Thyroid gland (tissue), 4 donors: ENCODE data around the gene ALPK1. TPM values are rescaled to one million over a fixed set of nuclear protein-coding genes. Genes with fewer than 3 reads are reported as not detected.

ENCODE experiments used
- DNase-seq, 2 donors: peaks; one replicate each; pipeline ENCODE4 v3.0.0-alpha.2; 2019
- H3K27ac ChIP-seq, 3 donors: fragments of 200-600 bp; sonication (generic); 1 replicate in 2 of 3; 2 replicates in 1 of 3; pipeline ENCODE4 v1.5.1; 2016 to 2019; ENCODE audit warnings: mild to moderate bottlenecking in 1 of 3, moderate library complexity in 1 of 3
- H3K27me3 ChIP-seq: fragments of 200-600 bp; sonication (generic); one replicate; pipeline ENCODE4 v1.5.1; 2019
- H3K36me3 ChIP-seq, 2 donors: fragments of 200-600 bp; sonication (generic); one replicate each; pipeline ENCODE4 v1.5.1; 2016 to 2019
- H3K4me1 ChIP-seq, 2 donors: fragments of 200-600 bp; sonication (generic); one replicate each; pipeline ENCODE4 v1.5.1; 2017 to 2019
- H3K4me3 ChIP-seq, 3 donors: fragments of 200-600 bp; sonication (generic); replicated peaks in 1 of 3; 1 replicate in 2 of 3; 2 replicates in 1 of 3; pipeline ENCODE4 v1.5.1; 2016; ENCODE audit warnings: mild to moderate bottlenecking in 1 of 3
- H3K9me3 ChIP-seq: fragments of 200-600 bp; sonication (generic); one replicate; pipeline ENCODE4 v1.5.1; 2017
- CTCF ChIP-seq, 6 experiments: fragments of 200-600 bp in 3 of 6; fragments of 450-650 bp in 3 of 6; sonication (generic) in 3 of 6; IDR thresholded peaks; one replicate each; pipeline ENCODE4 v1.5.1; 2016 to 2019; ENCODE audit warnings: antibody characterized with exemption in 6 of 6, mild to moderate bottlenecking in 2 of 6, inconsistent platforms in 1 of 6, moderate library complexity in 1 of 6
- POLR2A ChIP-seq, 2 donors: fragments of 450-650 bp; IDR thresholded peaks; one replicate each; pipeline ENCODE4 v1.6.1; 2017; ENCODE audit warnings: antibody characterized with exemption in 2 of 2, mild to moderate bottlenecking in 2 of 2, moderate library complexity in 1 of 2
- whole genome bisulfite sequencing, 2 donors: methylation state at CpG; one replicate each; pipeline ENCODE4 v1.1.5; 2017; 5-methylcytosine and 5-hydroxymethylcytosine counted together
- intact Hi-C: fragments of 100-400 bp; cut with DNase I; formaldehyde crosslinking; loops from one replicate; pipeline ENCODE4 v1.15.1; 2023
- total RNA-seq, 4 donors: library from RNA; depleted of rRNA; stranded (reverse); fragments of >200 nt; gene quantifications; one replicate each; pipeline ENCODE4 v1.2.3, GENCODE V29; 2016

ALPK1 gene
- 10 to 100 TPM; 27.9 to 46.2 (median 32.7) TPM for total RNA-seq

GRCh38 chr4:112296949-112297880 is at the start of gene ALPK1:
TSS of gene ALPK1 (plus strand) at chr4:112297369.
- Histone ChIP-seq H3K9me3 (no peaks in the 10 kb centered on the region), H3K36me3 (no peaks in the 10 kb centered on the region), H3K4me1 (peaks cover 0 to 26% of the 10 kb centered on the region in 2 donors), H3K4me3 (peak within 1 kb of the TSS in 2 of 3 donors; percentile 20 to 44), H3K27ac (peak within 1 kb of the TSS; percentile 60 to 83 (median 72)), H3K27me3 (no peaks in the 10 kb centered on the region)
- WGBS, 2 donors, result 5 to 8% methylated on average over 4 of the region's 4 CpGs
- DNase-seq, result no peak
- intact Hi-C loops, result no loop called here
- TF ChIP-seq CTCF (IDR thresholded peaks at IDR 0.05) (no peak), POLR2A (IDR thresholded peaks at IDR 0.05) (peak in 1 of 2 donors; percentile 49)

- Histone ChIP-seq H3K36me3 (no peaks in the 10 kb centered on the region), H3K4me3 (no peak overlapping the region), H3K27ac (no peak overlapping the region), H3K27me3 (no peaks in the 10 kb centered on the region), H3K4me1 (no peaks in the 10 kb centered on the region), H3K9me3 (no peaks in the 10 kb centered on the region)
- WGBS, 2 donors, result 94% methylated on average over 3 of the region's 3 CpGs
- TF ChIP-seq CTCF (IDR thresholded peaks at IDR 0.05), result no peak
- TF ChIP-seq POLR2A (IDR thresholded peaks at IDR 0.05), result no peak
- intact Hi-C loops, result no loop called here
- no peak for DNase-seq
Observed at GRCh38 chr4:112251019-112251643, 46.0 kb upstream of the ALPK1 start.

- WGBS, 2 donors, result 100% methylated on average over 1 of the region's 1 CpG
- DNase-seq, result no peak
- H3K27ac ChIP-seq, result no peak overlapping the region
- H3K27me3 ChIP-seq, result no peaks in the 10 kb centered on the region
- no peaks in the 10 kb centered on the region for H3K36me3 ChIP-seq
- intact Hi-C loops, result no loop called here
- H3K9me3 ChIP-seq, result no peaks in the 10 kb centered on the region
- no peak overlapping the region for H3K4me3 ChIP-seq
- TF ChIP-seq POLR2A (IDR thresholded peaks at IDR 0.05), result no peak
- TF ChIP-seq CTCF (IDR thresholded peaks at IDR 0.05), result no peak
- H3K4me1 ChIP-seq, result no peaks in the 10 kb centered on the region
Observed at GRCh38 chr4:112252234-112252633, 44.9 kb upstream of the ALPK1 start.

- Histone ChIP-seq H3K27me3 (no peaks in the 10 kb centered on the region), H3K9me3 (no peaks in the 10 kb centered on the region), H3K4me1 (no peaks in the 10 kb centered on the region), H3K4me3 (no peak overlapping the region), H3K27ac (no peak overlapping the region), H3K36me3 (no peaks in the 10 kb centered on the region)
- DNase-seq, result no peak
- intact Hi-C loops, result no loop called here
- TF ChIP-seq CTCF (IDR thresholded peaks at IDR 0.05) (no peak), POLR2A (IDR thresholded peaks at IDR 0.05) (no peak)
- WGBS, 2 donors, result 62 to 68% methylated on average over 2 of the region's 2 CpGs
Observed at GRCh38 chr4:112253382-112254000, 43.7 kb upstream of the ALPK1 start.
